ENCODE data around the gene NMRK1. TPM values are rescaled to one million over a fixed set of nuclear protein-coding genes. Genes with fewer than 3 reads are reported as not detected.

The NMRK1 gene
- polyA plus RNA-seq, 1 donor from 2014 or later: 12.9 TPM

DNA sequence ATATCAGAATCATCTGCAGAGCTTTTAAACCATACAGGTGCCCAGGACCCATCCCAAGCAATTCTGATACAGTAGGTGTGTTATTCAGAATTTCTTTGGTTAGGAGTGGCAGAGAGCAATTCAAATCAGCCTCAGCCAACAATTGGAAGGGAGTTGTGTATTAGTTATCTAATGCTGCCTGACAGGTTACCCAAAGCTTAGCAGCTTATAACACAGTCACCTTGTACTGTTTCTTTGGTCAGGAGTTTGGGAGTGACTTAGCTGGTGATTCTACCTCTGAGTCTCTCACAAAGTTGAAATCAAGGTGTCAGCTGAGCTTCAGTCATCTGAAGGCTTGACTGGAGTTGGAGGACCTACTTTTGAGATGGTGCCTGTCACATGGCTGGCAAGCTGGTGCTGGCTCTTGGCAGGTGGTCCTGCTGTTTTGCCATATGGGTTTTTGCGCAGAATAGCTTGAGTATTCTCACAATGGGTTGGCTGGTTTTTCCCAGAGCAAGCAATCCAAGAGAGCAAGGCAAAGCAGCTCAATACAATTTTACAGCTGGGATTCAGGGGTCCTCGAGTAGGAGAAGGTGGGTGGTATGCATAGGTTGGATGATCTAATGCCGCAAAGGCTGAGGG is 41.1 kb downstream of the NMRK1 start:
- Histone ChIP-seq H3K4me2 (ENCODE audit: low read length) (no peak overlapping the region), H3K79me2 (replicated peaks; ENCODE audit: insufficient read depth, low read length) (no peaks in the 10 kb centered on the region), H4K20me1 (ENCODE audit: insufficient read depth) (no peaks in the 10 kb centered on the region), H3K9me3 (ENCODE audit: low read length) (no peaks in the 10 kb centered on the region), H3K9me2 (ENCODE audit: insufficient read depth, low read length) (no peaks in the 10 kb centered on the region), H3K9ac (ENCODE audit: low read length) (no peak overlapping the region), H3K36me3 (ENCODE audit: insufficient read depth, low read length) (no peaks in the 10 kb centered on the region), H3K27me3 (ENCODE audit: insufficient read depth, low read depth, low read length) (no peaks in the 10 kb centered on the region), H3K4me3 (ENCODE audit: low read length) (no peak overlapping the region), H3F3A (ENCODE audit: insufficient read depth, low read length, poor library complexity, severe bottlenecking) (no peaks in the 10 kb centered on the region), H2AFZ (ENCODE audit: low read depth, low read length) (no peak overlapping the region), H3K27ac (ENCODE audit: low read length) (no peak overlapping the region)
- TF ChIP-seq POLR2AphosphoS5 (IDR thresholded peaks at IDR 0.05) (no peak), EZH2 (IDR thresholded peaks at IDR 0.05; ENCODE audit: borderline replicate concordance, insufficient read depth, low read length, poor library complexity, severe bottlenecking) (no peak), RAD21 (conservative IDR thresholded peaks at IDR 0.05) (no peak), SMC3 (conservative IDR thresholded peaks at IDR 0.05; ENCODE audit: poor library complexity) (no peak), MXI1 (conservative IDR thresholded peaks at IDR 0.05; ENCODE audit: poor library complexity, severe bottlenecking) (no peak), TAF1 (IDR thresholded peaks at IDR 0.05; ENCODE audit: low read depth) (no peak), EP300 (conservative IDR thresholded peaks at IDR 0.05; ENCODE audit: poor library complexity, severe bottlenecking) (no peak)
- TF ChIP-seq, protein P1, sequence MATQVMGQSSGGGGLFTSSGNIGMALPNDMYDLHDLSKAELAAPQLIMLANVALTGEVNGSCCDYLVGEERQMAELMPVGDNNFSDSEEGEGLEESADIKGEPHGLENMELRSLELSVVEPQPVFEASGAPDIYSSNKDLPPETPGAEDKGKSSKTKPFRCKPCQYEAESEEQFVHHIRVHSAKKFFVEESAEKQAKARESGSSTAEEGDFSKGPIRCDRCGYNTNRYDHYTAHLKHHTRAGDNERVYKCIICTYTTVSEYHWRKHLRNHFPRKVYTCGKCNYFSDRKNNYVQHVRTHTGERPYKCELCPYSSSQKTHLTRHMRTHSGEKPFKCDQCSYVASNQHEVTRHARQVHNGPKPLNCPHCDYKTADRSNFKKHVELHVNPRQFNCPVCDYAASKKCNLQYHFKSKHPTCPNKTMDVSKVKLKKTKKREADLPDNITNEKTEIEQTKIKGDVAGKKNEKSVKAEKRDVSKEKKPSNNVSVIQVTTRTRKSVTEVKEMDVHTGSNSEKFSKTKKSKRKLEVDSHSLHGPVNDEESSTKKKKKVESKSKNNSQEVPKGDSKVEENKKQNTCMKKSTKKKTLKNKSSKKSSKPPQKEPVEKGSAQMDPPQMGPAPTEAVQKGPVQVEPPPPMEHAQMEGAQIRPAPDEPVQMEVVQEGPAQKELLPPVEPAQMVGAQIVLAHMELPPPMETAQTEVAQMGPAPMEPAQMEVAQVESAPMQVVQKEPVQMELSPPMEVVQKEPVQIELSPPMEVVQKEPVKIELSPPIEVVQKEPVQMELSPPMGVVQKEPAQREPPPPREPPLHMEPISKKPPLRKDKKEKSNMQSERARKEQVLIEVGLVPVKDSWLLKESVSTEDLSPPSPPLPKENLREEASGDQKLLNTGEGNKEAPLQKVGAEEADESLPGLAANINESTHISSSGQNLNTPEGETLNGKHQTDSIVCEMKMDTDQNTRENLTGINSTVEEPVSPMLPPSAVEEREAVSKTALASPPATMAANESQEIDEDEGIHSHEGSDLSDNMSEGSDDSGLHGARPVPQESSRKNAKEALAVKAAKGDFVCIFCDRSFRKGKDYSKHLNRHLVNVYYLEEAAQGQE (IDR thresholded peaks at IDR 0.05; ENCODE audit: borderline replicate concordance): no peak
- TF ChIP-seq, protein P2, sequence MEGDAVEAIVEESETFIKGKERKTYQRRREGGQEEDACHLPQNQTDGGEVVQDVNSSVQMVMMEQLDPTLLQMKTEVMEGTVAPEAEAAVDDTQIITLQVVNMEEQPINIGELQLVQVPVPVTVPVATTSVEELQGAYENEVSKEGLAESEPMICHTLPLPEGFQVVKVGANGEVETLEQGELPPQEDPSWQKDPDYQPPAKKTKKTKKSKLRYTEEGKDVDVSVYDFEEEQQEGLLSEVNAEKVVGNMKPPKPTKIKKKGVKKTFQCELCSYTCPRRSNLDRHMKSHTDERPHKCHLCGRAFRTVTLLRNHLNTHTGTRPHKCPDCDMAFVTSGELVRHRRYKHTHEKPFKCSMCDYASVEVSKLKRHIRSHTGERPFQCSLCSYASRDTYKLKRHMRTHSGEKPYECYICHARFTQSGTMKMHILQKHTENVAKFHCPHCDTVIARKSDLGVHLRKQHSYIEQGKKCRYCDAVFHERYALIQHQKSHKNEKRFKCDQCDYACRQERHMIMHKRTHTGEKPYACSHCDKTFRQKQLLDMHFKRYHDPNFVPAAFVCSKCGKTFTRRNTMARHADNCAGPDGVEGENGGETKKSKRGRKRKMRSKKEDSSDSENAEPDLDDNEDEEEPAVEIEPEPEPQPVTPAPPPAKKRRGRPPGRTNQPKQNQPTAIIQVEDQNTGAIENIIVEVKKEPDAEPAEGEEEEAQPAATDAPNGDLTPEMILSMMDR (IDR thresholded peaks at IDR 0.05; ENCODE audit: poor library complexity, severe bottlenecking): no peak

DNA sequence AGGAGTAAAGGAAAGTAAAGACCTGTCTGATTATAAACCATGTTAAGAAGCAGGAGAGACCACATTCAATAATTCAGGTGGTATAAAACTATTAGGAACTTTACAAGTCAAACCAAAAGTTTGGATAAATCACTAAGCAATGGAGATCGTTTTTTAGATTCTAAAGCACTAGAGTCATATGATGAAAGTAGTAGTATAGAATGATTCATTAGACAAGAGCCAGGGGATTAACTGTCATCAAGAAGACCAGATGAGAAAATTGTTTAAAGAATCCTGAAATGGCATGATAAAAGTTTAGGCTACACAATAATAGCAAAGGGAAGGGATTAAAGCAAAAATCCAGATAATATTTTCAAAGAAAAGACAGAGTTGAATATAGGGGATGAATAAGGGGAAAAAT is 46.9 kb downstream of the NMRK1 start:
- no peaks in the 10 kb centered on the region for H3K36me3 ChIP-seq (ENCODE audit: insufficient read depth, low read length)
- no peak overlapping the region for H2AFZ ChIP-seq (ENCODE audit: low read depth, low read length)
- no peaks in the 10 kb centered on the region for H3K9me3 ChIP-seq (ENCODE audit: low read length)

More for the DNA sequence above, 46.9 kb downstream of the NMRK1 start:
- no peak overlapping the region for H3K9ac ChIP-seq (ENCODE audit: low read length)
- H3K79me2 ChIP-seq (replicated peaks; ENCODE audit: insufficient read depth, low read length): no peaks in the 10 kb centered on the region
- H3F3A ChIP-seq (ENCODE audit: insufficient read depth, low read length, poor library complexity, severe bottlenecking): no peaks in the 10 kb centered on the region
- H3K27ac ChIP-seq (ENCODE audit: low read length): no peak overlapping the region
- no peaks in the 10 kb centered on the region for H3K27me3 ChIP-seq (ENCODE audit: insufficient read depth, low read depth, low read length)
- no peaks in the 10 kb centered on the region for H3K9me2 ChIP-seq (ENCODE audit: insufficient read depth, low read length)
- no peak overlapping the region for H3K4me3 ChIP-seq (ENCODE audit: low read length)
- TF ChIP-seq SMC3 (conservative IDR thresholded peaks at IDR 0.05; ENCODE audit: poor library complexity) (no peak), MXI1 (conservative IDR thresholded peaks at IDR 0.05; ENCODE audit: poor library complexity, severe bottlenecking) (no peak), EP300 (conservative IDR thresholded peaks at IDR 0.05; ENCODE audit: poor library complexity, severe bottlenecking) (no peak), EZH2 (IDR thresholded peaks at IDR 0.05; ENCODE audit: borderline replicate concordance, insufficient read depth, low read length, poor library complexity, severe bottlenecking) (no peak), TAF1 (IDR thresholded peaks at IDR 0.05; ENCODE audit: low read depth) (no peak), POLR2AphosphoS5 (IDR thresholded peaks at IDR 0.05) (no peak), RAD21 (conservative IDR thresholded peaks at IDR 0.05) (no peak)
- TF ChIP-seq, protein P1 (IDR thresholded peaks at IDR 0.05; ENCODE audit: borderline replicate concordance): no peak
- TF ChIP-seq, protein P2 (IDR thresholded peaks at IDR 0.05; ENCODE audit: poor library complexity, severe bottlenecking): no peak
- no peak overlapping the region for H3K4me2 ChIP-seq (ENCODE audit: low read length)
- no peaks in the 10 kb centered on the region for H4K20me1 ChIP-seq (ENCODE audit: insufficient read depth)
